NCI-H1436 treated with DMSO at 0.1 percent for 48 hours (cell line): Measurements from ENCODE around the gene HTRA3.
"Not testable (repeated sequence)": the region's sequence is repeated elsewhere in the genome, so short reads cannot be mapped to it uniquely, and the experiment has no call there.

ENCODE experiments used
- DNase-seq: peaks from one replicate; lab custom pipeline; 2025; lab: John Stamatoyannopoulos, UW

HTRA3 gene

GRCh38 chr4:8328866-8329559, 59.5 kb downstream of the HTRA3 start:
- no peak for DNase-seq

- no peak for DNase-seq
Measured at GRCh38 chr4:8329560-8329858, 60.0 kb downstream of the HTRA3 start.

GRCh38 chr4:8329859-8330761, 60.6 kb downstream of the HTRA3 start:
- no peak for DNase-seq

GRCh38 chr4:8330821-8331574, 61.4 kb downstream of the HTRA3 start:
- DNase-seq: no peak

GRCh38 chr4:8331575-8331955, 62.0 kb downstream of the HTRA3 start:
- DNase-seq: no peak

- DNase-seq: no peak
Measured at GRCh38 chr4:8332038-8332857, 62.7 kb downstream of the HTRA3 start.

- DNase-seq: no peak
Measured at GRCh38 chr4:8332891-8333331, 63.4 kb downstream of the HTRA3 start.

GRCh38 chr4:8333726-8334460, 64.3 kb downstream of the HTRA3 start:
- DNase-seq: no peak

- no peak for DNase-seq
Measured at GRCh38 chr4:8334786-8335460, 65.4 kb downstream of the HTRA3 start.

- DNase-seq: no peak
Measured at GRCh38 chr4:8335848-8336247, 66.3 kb downstream of the HTRA3 start.

GRCh38 chr4:8336412-8337075, 67.0 kb downstream of the HTRA3 start:
- DNase-seq: no peak

GRCh38 chr4:8338351-8338961, 68.9 kb downstream of the HTRA3 start:
- no peak for DNase-seq

- no peak for DNase-seq
Measured at GRCh38 chr4:8340781-8341241, 71.3 kb downstream of the HTRA3 start.

- not testable (repeated sequence) for DNase-seq
Measured at GRCh38 chr4:8341281-8341680, 71.7 kb downstream of the HTRA3 start.

- no peak for DNase-seq
Measured at GRCh38 chr4:8341691-8342090, 72.1 kb downstream of the HTRA3 start.

GRCh38 chr4:8342651-8343261, 73.2 kb downstream of the HTRA3 start:
- DNase-seq: no peak

- no peak for DNase-seq
Measured at GRCh38 chr4:8343262-8343966, 73.9 kb downstream of the HTRA3 start.

GRCh38 chr4:8343967-8344331, 74.4 kb downstream of the HTRA3 start:
- DNase-seq: no peak
